Neuronal stem cell (in vitro differentiated cells): ENCODE data around the gene DIPK1A.
"Not testable (repeated sequence)": the region's sequence is repeated elsewhere in the genome, so short reads cannot be mapped to it uniquely, and the experiment has no call there.

Experiments
- DNase-seq: peaks from one replicate; pipeline ENCODE4 v3.0.0-alpha.2; 2013; ENCODE audit warnings: low spot score
- H2AFZ ChIP-seq: one replicate; pipeline ENCODE4 v1.6.1; 2013; ENCODE audit warnings: mild to moderate bottlenecking, low read length, inconsistent platforms
- H2AK5ac ChIP-seq: 2 replicates; pipeline ENCODE4 v1.6.1; 2013; ENCODE audit warnings: low read depth, mild to moderate bottlenecking, inconsistent platforms, low read length, moderate library complexity, mixed read lengths
- H2BK120ac ChIP-seq: 2 replicates; pipeline ENCODE4 v1.6.1; 2013; ENCODE audit warnings: low read depth, mild to moderate bottlenecking, inconsistent platforms, low read length, moderate library complexity, mixed read lengths
- H2BK12ac ChIP-seq: one replicate; pipeline ENCODE4 v1.6.1; 2013; ENCODE audit warnings: low read length, inconsistent platforms
- H2BK15ac ChIP-seq: 2 replicates; pipeline ENCODE4 v1.6.1; 2013; ENCODE audit warnings: mild to moderate bottlenecking, low read length, inconsistent platforms, mixed read lengths
- H2BK5ac ChIP-seq: one replicate; pipeline ENCODE4 v1.6.1; 2013; ENCODE audit warnings: inconsistent platforms, mild to moderate bottlenecking, low read length, moderate library complexity
- H3K14ac ChIP-seq: one replicate; pipeline ENCODE4 v1.6.1; 2013; ENCODE audit warnings: low read length, inconsistent platforms
- H3K18ac ChIP-seq: 2 replicates; pipeline ENCODE4 v1.6.1; 2013; ENCODE audit warnings: low read length, inconsistent platforms
- H3K23ac ChIP-seq: 2 replicates; pipeline ENCODE4 v1.6.1; 2013; ENCODE audit warnings: low read depth, mild to moderate bottlenecking, mixed read lengths, low read length, inconsistent platforms; ENCODE audit not compliant: poor library complexity
- H3K27ac ChIP-seq: replicated peaks from 3 replicates; pipeline ENCODE4 v1.5.1; 2013; ENCODE audit warnings: low read length, inconsistent platforms
- H3K27me3 ChIP-seq, 3 experiments: 2 replicates each; pipeline ENCODE4 v1.6.1; 2013; ENCODE audit warnings: low read length in 3 of 3, mild to moderate bottlenecking in 2 of 3, inconsistent platforms in 1 of 3, low read depth in 1 of 3, mixed read lengths in 1 of 3, moderate library complexity in 1 of 3; ENCODE audit not compliant: control insufficient read depth in 3 of 3, insufficient read depth in 3 of 3
- H3K36me3 ChIP-seq, 2 donors: replicated peaks in 1 of 2; 2 replicates each; pipeline ENCODE4 v1.6.1; 2013; ENCODE audit warnings: low read length in 2 of 2; ENCODE audit not compliant: control insufficient read depth in 2 of 2, insufficient read depth in 2 of 2
- H3K4ac ChIP-seq: 2 replicates; pipeline ENCODE4 v1.6.1; 2013; ENCODE audit warnings: inconsistent platforms, mild to moderate bottlenecking, low read length, moderate library complexity
- H3K4me1 ChIP-seq, 2 donors: 1 replicate in 1 of 2; 2 replicates in 1 of 2; pipeline ENCODE4 v1.6.1; 2013; ENCODE audit warnings: low read length in 2 of 2, low read depth in 1 of 2; ENCODE audit not compliant: control insufficient read depth in 2 of 2, insufficient read depth in 1 of 2
- H3K4me2 ChIP-seq: one replicate; pipeline ENCODE4 v1.6.1; 2013; ENCODE audit warnings: mild to moderate bottlenecking, low read length, inconsistent platforms; ENCODE audit not compliant: insufficient read depth, poor library complexity, severe bottlenecking
- H3K4me3 ChIP-seq, 2 donors: 2 replicates each; pipeline ENCODE4 v1.5.1; 2013; ENCODE audit warnings: low read length in 2 of 2, mild to moderate bottlenecking in 2 of 2, inconsistent platforms in 1 of 2, moderate library complexity in 1 of 2
- H3K79me1 ChIP-seq: one replicate; pipeline ENCODE4 v1.6.1; 2013; ENCODE audit warnings: low read depth, mild to moderate bottlenecking, inconsistent platforms, low read length, moderate library complexity
- H3K9ac ChIP-seq: one replicate; pipeline ENCODE4 v1.6.1; 2013; ENCODE audit warnings: mild to moderate bottlenecking, low read depth, low read length, inconsistent platforms; ENCODE audit not compliant: poor library complexity
- H3K9me3 ChIP-seq, 2 donors: replicated peaks in 1 of 2; 2 replicates each; pipeline versions ENCODE3 to v1.6.1; 2013; ENCODE audit warnings: low read length in 2 of 2, mild to moderate bottlenecking in 2 of 2, inconsistent platforms in 1 of 2, low read depth in 1 of 2, mixed read lengths in 1 of 2, moderate library complexity in 1 of 2; ENCODE audit not compliant: control insufficient read depth in 2 of 2, insufficient read depth in 1 of 2
- H4K8ac ChIP-seq: one replicate; pipeline ENCODE4 v1.6.1; 2013; ENCODE audit warnings: low read depth, mild to moderate bottlenecking, inconsistent platforms, low read length, moderate library complexity
- H4K91ac ChIP-seq: one replicate; pipeline ENCODE4 v1.6.1; 2013; ENCODE audit warnings: low read length, low read depth, mild to moderate bottlenecking, inconsistent platforms; ENCODE audit not compliant: poor library complexity
- WGBS, 2 donors: extraction: QIAGEN DNeasy Blood & Tissue Kit; methylation state at CpG; one replicate each; pipeline ENCODE4 v1.1.7; 2013; ENCODE audit warnings: missing lambda C conversion rate in 2 of 2, mixed read lengths in 1 of 2; ENCODE audit not compliant: insufficient read length in 2 of 2, insufficient replicate concordance in 1 of 2; ENCODE audit errors: extremely low coverage in 2 of 2; 5-methylcytosine and 5-hydroxymethylcytosine counted together

Gene DIPK1A

GRCh38 chr1:92900539-92900938 is 60.7 kb downstream of the DIPK1A start:
- H2AFZ ChIP-seq: no peak overlapping the region
- no peak overlapping the region for H3K4me2 ChIP-seq
- H3K9ac ChIP-seq: no peak overlapping the region
- no peaks in the 10 kb centered on the region for H3K4me1 ChIP-seq
- H4K91ac ChIP-seq: no peak overlapping the region
- no peak overlapping the region for H3K18ac ChIP-seq
- no peak overlapping the region for H3K14ac ChIP-seq
- H2BK120ac ChIP-seq: no peak overlapping the region
- no peak overlapping the region for H3K27ac ChIP-seq
- no peaks in the 10 kb centered on the region for H3K27me3 ChIP-seq
- H2BK5ac ChIP-seq: no peak overlapping the region
- no peak overlapping the region for H2BK12ac ChIP-seq
- no peak overlapping the region for H2AK5ac ChIP-seq
- no peak overlapping the region for H2BK15ac ChIP-seq
- H4K8ac ChIP-seq: no peak overlapping the region
- H3K4me3 ChIP-seq: no peak overlapping the region
- H3K9me3 ChIP-seq: no peaks in the 10 kb centered on the region
- H3K23ac ChIP-seq: no peak overlapping the region
- H3K36me3 ChIP-seq: no peaks in the 10 kb centered on the region
- no peak for DNase-seq
- H3K79me1 ChIP-seq: no peaks in the 10 kb centered on the region
- no peak overlapping the region for H3K4ac ChIP-seq

GRCh38 chr1:92899780-92900179 is 61.5 kb downstream of the DIPK1A start:
- Histone ChIP-seq H3K9ac (no peak overlapping the region), H2BK120ac (no peak overlapping the region), H3K4me1 (no peaks in the 10 kb centered on the region), H3K27ac (no peak overlapping the region), H4K8ac (no peak overlapping the region), H3K14ac (no peak overlapping the region), H3K18ac (no peak overlapping the region), H3K4me3 (no peak overlapping the region), H3K9me3 (no peaks in the 10 kb centered on the region), H2AK5ac (no peak overlapping the region), H4K91ac (no peak overlapping the region), H3K4ac (no peak overlapping the region), H3K27me3 (no peaks in the 10 kb centered on the region), H2BK12ac (no peak overlapping the region), H2BK5ac (no peak overlapping the region), H2BK15ac (no peak overlapping the region), H3K36me3 (no peaks in the 10 kb centered on the region), H3K23ac (no peak overlapping the region), H3K79me1 (no peaks in the 10 kb centered on the region), H3K4me2 (no peak overlapping the region), H2AFZ (no peak overlapping the region)
- no peak for DNase-seq

- not testable (repeated sequence) for H4K8ac ChIP-seq, H3K4me2 ChIP-seq, H4K91ac ChIP-seq, H3K27ac ChIP-seq, H3K23ac ChIP-seq, H3K14ac ChIP-seq, H3K9me3 ChIP-seq, H3K18ac ChIP-seq, H2BK12ac ChIP-seq, H2AFZ ChIP-seq, H2BK15ac ChIP-seq, H2BK120ac ChIP-seq, H3K4ac ChIP-seq, H3K4me3 ChIP-seq, H3K27me3 ChIP-seq, H3K79me1 ChIP-seq, DNase-seq, H2BK5ac ChIP-seq, H3K9ac ChIP-seq, H2AK5ac ChIP-seq, H3K36me3 ChIP-seq, H3K4me1 ChIP-seq
- no CpG with 5 or more reads among the region's 2 CpGs for WGBS, 2 donors
Observed at GRCh38 chr1:92898053-92898452, 63.2 kb downstream of the DIPK1A start.

- no peak overlapping the region for H3K9ac ChIP-seq
- no CpG with 5 or more reads among the region's 2 CpGs for WGBS, 2 donors
- H3K23ac ChIP-seq: no peak overlapping the region
- H2BK5ac ChIP-seq: no peak overlapping the region
- no peak overlapping the region for H3K18ac ChIP-seq
- no peak overlapping the region for H4K91ac ChIP-seq
- H3K79me1 ChIP-seq: no peaks in the 10 kb centered on the region
- H2BK120ac ChIP-seq: no peak overlapping the region
- H3K4ac ChIP-seq: no peak overlapping the region
- H2AK5ac ChIP-seq: no peak overlapping the region
- no peak overlapping the region for H2AFZ ChIP-seq
- no peak overlapping the region for H2BK12ac ChIP-seq
- no peak overlapping the region for H3K4me2 ChIP-seq
- no peaks in the 10 kb centered on the region for H3K4me1 ChIP-seq
- no peak overlapping the region for H3K27ac ChIP-seq
- H3K27me3 ChIP-seq: peaks cover 0 to 3% (median 0%) of the 10 kb centered on the region in 3 experiments
- H3K36me3 ChIP-seq: no peaks in the 10 kb centered on the region
- DNase-seq: no peak
- no peaks in the 10 kb centered on the region for H3K9me3 ChIP-seq
- no peak overlapping the region for H2BK15ac ChIP-seq
- H3K14ac ChIP-seq: no peak overlapping the region
- no peak overlapping the region for H3K4me3 ChIP-seq
- H4K8ac ChIP-seq: no peak overlapping the region
Observed at GRCh38 chr1:92887465-92887864, 73.8 kb downstream of the DIPK1A start.
